ENCODE results near the gene LCE3B. TPM values are rescaled to one million over a fixed set of nuclear protein-coding genes. Genes with fewer than 3 reads are reported as not detected.
"Not testable (repeated sequence)": the region's sequence is repeated elsewhere in the genome, so short reads cannot be mapped to it uniquely, and the experiment has no call there.

Gene LCE3B, protein sequence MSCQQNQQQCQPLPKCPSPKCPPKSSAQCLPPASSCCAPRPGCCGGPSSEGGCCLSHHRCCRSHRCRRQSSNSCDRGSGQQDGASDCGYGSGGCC
- total RNA-seq (2014; rRNA removed; shearing (Covaris generic)), result not detected in 2 replicates

- no peak for DNase-seq (ENCODE audit: low read depth)
Observed at GRCh38 chr1:152613511-152613910, at the start of gene LCE3B. Gene LCE3B (plus strand): TSS chr1:152613811. CDS start chr1:152613811, 0 bp downstream.

- DNase-seq (ENCODE audit: low read depth), result no peak
Observed at GRCh38 chr1:152565115-152565514, 48.5 kb upstream of the LCE3B start.

GRCh38 chr1:152565535-152566215, 47.9 kb upstream of the LCE3B start:
- no peak for DNase-seq (ENCODE audit: low read depth)

DNA sequence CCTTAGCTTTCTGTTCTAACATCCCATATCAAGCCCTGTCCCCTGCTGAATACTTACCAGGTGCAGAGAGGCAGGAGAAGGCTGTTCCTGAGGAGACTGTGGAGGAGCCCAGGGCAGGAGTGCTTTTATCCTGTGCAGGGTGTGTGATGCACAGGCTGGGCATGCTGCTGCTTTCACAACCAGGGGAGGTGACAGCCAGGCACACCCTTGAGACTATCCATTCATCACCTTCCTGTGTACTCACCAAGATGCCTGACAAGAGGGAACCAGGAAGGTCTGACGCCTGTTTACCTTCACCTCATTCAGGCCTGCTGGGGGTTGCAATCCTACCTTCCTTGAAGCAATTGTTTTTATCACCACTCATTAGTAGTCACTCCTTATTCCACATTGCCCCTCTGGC, 46.9 kb upstream of the LCE3B start, which contains the start of gene LCE3E:
LCE3E (minus strand) TSS at position 100 of the 400 bp plus-strand sequence. CDS start 572 bp downstream, outside the sequence.
- DNase-seq (ENCODE audit: low read depth), result no peak

GRCh38 chr1:152577168-152577567, 36.4 kb upstream of the LCE3B start:
- no peak for DNase-seq (ENCODE audit: low read depth)

- DNase-seq (ENCODE audit: low read depth), result not testable (repeated sequence)
Observed at GRCh38 chr1:152579526-152579925, 34.1 kb upstream of the LCE3B start.

- DNase-seq (ENCODE audit: low read depth), result no peak
Observed at GRCh38 chr1:152580433-152580832, 33.2 kb upstream of the LCE3B start, which contains the start of gene LCE3D. Gene LCE3D (minus strand): TSS chr1:152580516. CDS start chr1:152579936, 580 bp downstream.

GRCh38 chr1:152582647-152583046, 31.0 kb upstream of the LCE3B start:
- DNase-seq (ENCODE audit: low read depth), result no peak

DNA sequence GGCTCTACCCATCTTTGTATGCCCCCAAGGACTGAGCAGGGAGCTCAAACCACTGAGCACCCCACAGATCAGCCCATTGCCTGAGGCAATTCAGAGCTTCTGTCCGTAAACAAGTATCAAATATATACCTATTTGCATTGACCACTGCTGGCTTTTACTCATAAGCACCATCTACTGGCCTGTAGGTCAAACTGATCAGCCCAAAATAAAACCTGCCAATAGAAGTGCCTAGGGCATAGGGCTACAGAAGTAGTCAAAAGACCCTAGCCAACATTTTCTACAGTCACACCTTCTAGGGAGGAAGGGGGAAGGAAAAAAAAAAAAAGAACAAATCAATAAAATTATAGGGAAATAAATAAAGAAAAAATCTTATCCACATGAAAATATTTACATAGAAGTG, 28.0 kb upstream of the LCE3B start:
- DNase-seq (ENCODE audit: low read depth), result no peak

DNA sequence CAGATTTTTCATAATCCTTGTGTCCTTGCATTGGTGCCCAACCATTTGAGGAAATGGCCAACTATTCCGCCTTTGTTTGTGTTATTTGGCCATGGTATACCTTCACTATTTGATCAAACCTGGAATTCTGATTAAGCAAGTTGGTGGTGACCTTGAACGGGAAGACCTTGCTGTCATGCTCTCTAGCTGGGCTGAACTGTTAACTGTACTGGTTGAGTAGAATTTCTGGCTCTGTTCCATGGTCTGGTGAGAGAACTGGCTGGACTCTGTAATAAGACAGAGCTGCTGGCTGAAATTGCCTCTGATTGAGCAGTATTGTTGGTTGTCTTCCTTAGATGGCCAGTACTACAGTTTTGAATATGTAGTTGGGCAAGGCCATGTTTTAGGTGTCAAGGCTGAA, 16.6 kb upstream of the LCE3B start:
- no peak for DNase-seq (ENCODE audit: low read depth)

DNA sequence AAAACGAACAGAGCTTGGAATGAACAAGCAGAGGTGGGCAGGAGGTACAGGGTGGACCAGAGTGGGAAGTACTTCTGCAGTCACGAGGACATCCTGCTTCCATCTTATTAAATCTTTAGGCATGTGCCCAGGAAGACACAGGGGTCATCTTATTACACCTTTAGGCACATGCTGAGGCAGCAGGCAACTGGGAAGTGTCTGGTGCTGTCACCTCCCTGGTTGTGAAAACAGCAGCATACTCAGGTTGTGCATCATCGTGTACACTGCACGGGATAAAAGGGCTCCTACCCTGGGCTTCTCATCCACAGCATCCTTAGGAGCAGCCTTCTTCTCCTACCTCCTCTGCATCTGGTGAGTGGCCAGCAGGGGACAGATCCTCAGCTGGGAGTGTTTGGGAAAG, 13.7 kb upstream of the LCE3B start, which contains the start of gene LCE3C:
LCE3C (plus strand) TSS at position 301 of the 400 bp plus-strand sequence. CDS start 498 bp downstream, outside the sequence.
- no peak for DNase-seq (ENCODE audit: low read depth)

DNA sequence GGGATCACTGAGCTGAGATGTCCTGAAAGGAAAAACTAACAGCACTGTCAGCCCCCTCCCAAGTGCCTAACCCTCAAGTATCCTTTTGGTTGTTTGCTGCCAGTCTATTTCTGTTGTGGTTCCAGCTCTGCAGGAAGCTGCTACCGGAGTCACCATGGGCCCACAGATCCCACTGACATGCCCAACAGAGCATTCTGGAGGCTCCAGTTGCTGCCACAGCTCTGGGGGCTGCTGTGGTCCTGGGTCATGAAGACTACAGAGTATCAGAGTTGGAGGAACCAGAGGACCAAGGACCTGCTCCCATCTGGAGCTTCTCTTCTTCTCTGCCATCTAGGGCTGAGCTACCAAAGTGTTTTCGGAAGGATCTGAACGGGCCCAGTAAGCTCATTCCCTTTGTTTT, 8.4 kb downstream of the LCE3B start:
- DNase-seq (ENCODE audit: low read depth), result no peak

GRCh38 chr1:152622803-152623202, 9.2 kb downstream of the LCE3B start, which contains the start of gene LCE3A:
Gene LCE3A (minus strand): TSS chr1:152623103. CDS start chr1:152623103, 0 bp downstream.
- DNase-seq (ENCODE audit: low read depth), result peak; percentile 30

- DNase-seq (ENCODE audit: low read depth), result peak; percentile 16
Observed at GRCh38 chr1:152623203-152623844, 9.7 kb downstream of the LCE3B start.

- no peak for DNase-seq (ENCODE audit: low read depth)
Observed at GRCh38 chr1:152626744-152627143, 13.1 kb downstream of the LCE3B start.

- DNase-seq (ENCODE audit: low read depth), result no peak
Observed at GRCh38 chr1:152630596-152630995, 17.0 kb downstream of the LCE3B start.

DNA sequence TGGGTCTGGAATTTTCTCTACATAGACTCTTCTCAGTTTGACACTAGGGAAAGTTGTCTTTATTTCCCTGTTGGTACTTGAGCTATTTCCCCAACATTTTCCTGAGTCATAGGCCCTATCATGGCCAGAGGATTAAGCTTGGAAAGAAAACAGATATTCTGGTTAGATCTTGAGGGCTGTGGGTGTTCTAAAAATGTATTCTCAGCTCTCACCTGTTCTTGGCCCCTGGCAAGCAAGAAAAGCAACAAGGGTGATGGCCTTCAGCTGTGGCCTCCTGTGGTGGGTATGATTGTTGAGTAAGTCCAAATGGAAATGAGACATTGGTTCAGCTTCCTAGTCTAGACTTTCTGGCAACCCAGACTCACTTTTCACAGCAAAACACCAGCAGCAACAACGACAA, 26.7 kb downstream of the LCE3B start:
- no peak for DNase-seq (ENCODE audit: low read depth)

DNA sequence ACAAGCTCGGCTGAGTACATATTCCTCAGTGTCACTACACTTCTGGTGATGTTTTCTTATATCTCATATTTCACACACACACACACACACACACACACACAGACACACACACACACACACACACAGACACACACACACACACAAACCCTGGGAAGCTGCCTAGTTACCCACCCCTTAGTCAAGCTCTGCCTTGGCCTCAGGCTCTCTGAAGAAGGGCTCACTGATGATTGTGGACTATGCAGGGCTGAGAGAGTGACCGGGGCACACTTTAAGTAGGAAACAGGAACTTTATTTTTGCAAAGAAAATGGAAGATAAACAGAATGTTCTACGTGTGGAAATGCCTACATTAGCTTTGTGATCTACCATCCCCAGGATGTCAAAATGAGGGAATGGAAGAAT, 30.3 kb downstream of the LCE3B start:
- DNase-seq (ENCODE audit: low read depth), result no peak

- DNase-seq (ENCODE audit: low read depth), result no peak
Observed at GRCh38 chr1:152645146-152645545, 31.5 kb downstream of the LCE3B start.

DNA sequence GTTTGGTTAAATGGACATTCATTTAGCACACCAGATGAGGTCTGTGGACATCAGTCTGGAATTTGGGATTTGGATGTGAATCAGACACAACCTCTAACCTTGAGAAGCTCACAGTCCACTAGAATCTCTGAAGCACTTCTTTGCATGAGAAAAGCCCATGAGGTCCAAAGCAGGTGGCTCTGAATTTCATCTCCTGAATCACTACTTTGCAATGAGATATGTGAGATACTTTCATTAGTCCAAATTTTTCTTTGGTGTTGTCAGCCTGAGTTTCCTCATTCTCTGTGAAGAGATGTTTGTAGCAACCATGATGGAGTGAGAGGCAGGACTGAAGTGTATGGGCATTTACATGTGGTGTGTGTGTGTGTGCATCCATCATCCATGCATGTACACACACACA, 33.0 kb downstream of the LCE3B start:
- no peak for DNase-seq (ENCODE audit: low read depth)

- peak; percentile 63 for DNase-seq (ENCODE audit: low read depth)
Observed at GRCh38 chr1:152654110-152654509, 40.5 kb downstream of the LCE3B start.

DNA sequence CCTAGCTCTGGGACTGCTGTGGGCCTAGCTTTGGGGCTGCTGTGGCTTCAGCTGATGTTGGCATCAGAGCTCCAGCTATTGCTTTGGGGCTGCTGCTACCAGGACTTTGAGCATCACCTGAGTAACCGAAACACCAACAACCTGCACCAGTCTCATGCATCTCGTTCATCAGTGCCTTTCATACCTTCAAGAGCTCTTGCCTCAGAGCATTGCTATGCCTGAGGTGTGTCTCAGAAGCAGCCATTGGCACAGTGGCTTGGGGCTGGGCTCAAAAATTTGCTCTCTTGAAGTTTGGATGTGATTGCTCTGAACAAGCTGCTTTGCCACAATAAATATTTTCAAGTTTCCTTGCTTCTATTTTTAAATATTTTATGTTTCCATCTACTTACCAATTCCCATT, 42.8 kb downstream of the LCE3B start:
- no peak for DNase-seq (ENCODE audit: low read depth)

DNA sequence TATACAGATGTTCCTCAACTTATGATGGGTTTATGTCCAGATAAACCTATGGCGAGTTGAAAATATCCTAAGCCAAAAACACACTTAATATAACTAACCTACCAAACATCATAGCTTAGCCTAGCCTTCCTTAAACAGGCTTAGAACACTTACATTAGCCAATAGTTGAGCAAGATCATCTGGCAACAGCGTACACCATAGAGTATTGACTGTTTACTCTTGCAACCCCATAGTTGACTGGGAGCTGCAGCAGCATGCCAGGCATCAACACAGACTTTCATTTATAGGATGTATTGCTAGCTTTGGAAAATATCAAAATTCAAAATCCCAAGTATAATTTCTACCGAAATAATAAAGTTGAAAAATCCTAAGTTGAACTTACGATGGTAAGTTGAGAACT, 44.1 kb downstream of the LCE3B start:
- no peak for DNase-seq (ENCODE audit: low read depth)

Data from Daoy (cell line).